Endometrium (tissue), 2 donors: ENCODE data around the gene BTBD2.

ENCODE experiments used
- FAIRE-seq: peaks from 2 replicates; lab custom pipeline; 2012; peaks lifted over from hg19 to GRCh38; lab: Jason Lieb, UNC
- donor health status: control.
- donor health status: control.

BTBD2 gene

DNA sequence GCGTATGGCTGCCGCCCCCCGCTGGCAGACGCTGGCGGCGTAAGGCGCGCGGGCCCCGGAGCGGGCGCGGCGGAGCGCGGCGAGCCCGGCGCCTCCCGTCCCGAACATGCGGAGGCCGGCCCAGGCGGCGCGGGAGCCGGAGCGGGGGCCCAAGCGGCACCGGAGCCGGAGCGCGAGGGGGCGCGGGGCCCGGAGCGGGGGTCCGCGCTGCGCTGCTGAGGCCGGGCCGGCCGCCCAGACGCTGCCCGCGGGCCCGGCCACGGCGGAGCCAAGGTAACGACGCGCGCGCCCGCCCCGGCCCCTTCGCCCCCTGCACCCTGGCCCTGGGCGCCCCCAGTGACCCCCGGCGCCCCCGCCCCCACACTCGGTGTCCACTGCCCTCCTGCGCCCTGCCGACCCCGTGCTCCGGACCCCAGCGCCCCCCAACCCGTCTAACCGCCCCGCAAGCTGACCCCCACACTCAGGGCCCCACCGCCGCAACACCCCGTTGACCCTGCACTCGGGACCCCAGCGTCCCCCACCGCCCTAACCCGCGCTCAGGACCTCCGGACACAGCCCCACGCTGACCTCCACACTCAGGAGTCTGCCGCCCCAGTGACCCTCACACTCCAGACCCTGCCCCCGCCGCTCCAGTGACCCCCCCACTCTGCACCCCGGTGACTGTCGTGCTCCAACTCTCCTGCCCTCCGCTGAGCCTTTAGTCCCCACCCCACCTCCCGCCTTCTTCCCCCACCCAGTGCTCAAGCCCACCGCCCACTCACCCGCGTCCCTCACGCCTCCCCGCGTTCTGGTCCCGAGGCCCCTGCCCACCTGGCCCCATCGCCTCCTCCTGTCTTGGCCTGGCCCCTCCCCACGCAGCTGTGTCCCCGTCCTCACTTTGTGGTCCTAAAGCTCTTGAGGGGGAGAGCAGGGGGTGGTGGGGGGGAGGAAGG lies 74.1 kb downstream of the BTBD2 start, which contains the start of gene CSNK1G2:
Gene CSNK1G2, plus strand, starts transcription at position 27 of the 932 bp plus-strand sequence. CDS start 28,601 bp downstream, outside the sequence.
- no peak for FAIRE-seq

DNA sequence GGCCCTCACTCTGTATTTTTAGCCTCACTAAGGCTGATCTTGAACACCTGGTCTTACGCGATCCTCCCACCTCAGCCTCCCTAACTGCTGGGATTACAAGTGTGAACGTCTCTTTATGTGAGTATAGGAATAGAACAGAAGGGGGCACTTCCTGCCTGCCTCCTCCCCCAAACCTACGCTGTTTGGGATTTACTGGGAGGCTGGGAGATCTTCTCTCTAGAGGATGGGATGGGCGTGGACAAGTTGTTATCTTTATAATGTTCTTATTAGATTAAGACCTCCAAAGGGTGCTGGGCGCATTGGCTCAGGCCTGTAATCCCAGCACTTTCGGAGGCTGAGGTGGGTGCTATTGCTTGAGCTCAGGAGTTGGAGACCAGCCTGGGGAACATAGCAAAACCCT lies 77.4 kb downstream of the BTBD2 start:
- FAIRE-seq = no peak

- FAIRE-seq = no peak
Measured at GRCh38 chr19:1936916-1937610, 78.5 kb downstream of the BTBD2 start.

DNA sequence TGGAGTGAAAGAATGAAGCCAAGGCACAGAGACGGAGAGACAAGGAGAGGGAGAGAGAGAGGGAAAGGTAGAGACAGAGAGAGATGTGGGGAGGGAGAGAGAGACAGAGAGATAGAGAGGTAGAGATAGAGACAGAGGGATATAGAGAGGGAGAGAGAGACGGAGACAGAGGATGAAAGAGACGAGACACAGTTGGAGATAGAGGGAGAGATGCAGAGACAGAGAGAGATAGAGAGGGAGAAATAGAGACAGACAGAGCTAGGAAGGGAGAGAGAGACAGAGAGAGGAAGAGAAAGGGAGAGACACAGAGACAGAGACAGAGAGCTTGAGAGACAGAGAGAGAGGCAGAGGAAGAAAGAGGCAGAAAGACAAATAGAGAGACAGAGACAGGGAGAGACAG lies 79.1 kb downstream of the BTBD2 start:
- FAIRE-seq = no peak

DNA sequence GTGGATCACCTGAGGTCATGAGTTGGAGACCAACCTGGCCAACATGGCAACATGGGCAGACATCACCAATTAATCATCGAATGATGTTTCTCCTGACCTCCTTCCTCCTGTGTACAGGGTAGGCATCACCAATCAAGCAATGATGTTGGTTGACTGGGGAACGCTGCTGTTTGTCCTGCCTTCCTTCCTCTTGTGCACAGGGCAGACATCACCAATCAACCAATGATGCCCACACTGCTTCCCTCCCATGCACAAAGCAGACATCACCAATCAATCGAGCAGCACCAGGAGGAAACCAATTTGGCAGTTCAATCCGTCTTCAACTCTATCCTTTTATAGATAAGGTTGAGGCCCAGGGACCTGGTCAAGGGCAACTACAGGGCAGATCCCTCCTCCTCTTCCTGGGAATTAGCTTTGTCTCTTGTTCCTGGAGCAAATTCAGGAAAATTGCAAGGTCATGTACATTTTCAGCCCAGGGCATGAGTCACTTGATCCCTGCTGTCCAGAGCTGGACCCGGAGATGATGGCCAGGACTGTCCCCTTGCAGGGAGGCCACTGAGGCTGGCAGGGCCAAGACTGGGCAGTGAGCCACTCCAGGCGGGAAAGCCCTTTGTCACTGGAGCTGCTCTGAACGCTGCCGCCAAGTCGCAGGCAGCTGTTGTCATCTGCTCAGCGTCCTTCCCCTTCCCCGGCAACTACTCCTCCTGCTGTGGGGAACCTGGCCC lies 79.9 kb downstream of the BTBD2 start:
- no peak for FAIRE-seq
